B cell (primary cell): Measurements from ENCODE around the gene JPT2. TPM values are rescaled to one million over a fixed set of nuclear protein-coding genes. Genes with fewer than 3 reads are reported as not detected.
A peak's percentile ranks its signal among the peaks of the same experiment; 100 is the strongest.

Source experiments
- ATAC-seq: fragments of 200-7000 bp; cut with Tn5 transposase; one replicate; pipeline ENCODE4 v1.10.0; 2021; ENCODE audit warnings: low read depth, mild to moderate bottlenecking, moderate number of reproducible peaks, moderate library complexity
- CTCF ChIA-PET: fragments of 350-600 bp; sonication (Branson Sonifier 250); formaldehyde crosslinking; loops from one replicate; lab custom pipeline; 2021; ENCODE audit warnings: antibody characterized with exemption, inconsistent platforms; lab: Charles Lee
- POLR2A ChIA-PET: fragments of 350-600 bp; sonication (Branson Sonifier 250); formaldehyde crosslinking; loops from one replicate; lab custom pipeline; 2021; ENCODE audit warnings: antibody characterized with exemption; lab: Charles Lee
- DNase-seq: peaks from one replicate; pipeline ENCODE4 v3.0.0; 2013
- H2AFZ ChIP-seq: 2 replicates; pipeline ENCODE4 v1.6.1; 2012; ENCODE audit warnings: mild to moderate bottlenecking, low read depth, low read length; ENCODE audit not compliant: insufficient read depth, poor library complexity, severe bottlenecking
- H3K27ac ChIP-seq, 2 donors: 1 replicate in 1 of 2; 2 replicates in 1 of 2; pipeline ENCODE4 v1.5.1; 2012 to 2013; ENCODE audit warnings: low read length in 2 of 2, mild to moderate bottlenecking in 2 of 2, moderate library complexity in 1 of 2
- H3K27me3 ChIP-seq, 4 experiments: fragments of 200-600 bp in 1 of 4; sonication (generic) in 1 of 4; replicated peaks in 1 of 4; 1 replicate in 2 of 4; 2 replicates in 2 of 4; pipeline versions ENCODE4 v1.6.1 to v1.7.0; 2013 to 2016; ENCODE audit warnings: low read length in 3 of 4, mild to moderate bottlenecking in 2 of 4, mixed read lengths in 1 of 4, moderate library complexity in 1 of 4; ENCODE audit not compliant: insufficient read depth in 4 of 4, control insufficient read depth in 3 of 4; ENCODE audit errors: control extremely low read depth in 1 of 4
- H3K36me3 ChIP-seq, 2 experiments: replicated peaks in 1 of 2; 1 replicate in 1 of 2; 2 replicates in 1 of 2; pipeline versions ENCODE4 v1.6.1 to v1.7.1; 2013; ENCODE audit warnings: low read length in 1 of 2; ENCODE audit not compliant: insufficient read depth in 2 of 2, control insufficient read depth in 1 of 2; ENCODE audit errors: control extremely low read depth in 1 of 2, extremely low read depth in 1 of 2
- H3K4me1 ChIP-seq, 2 donors: fragments of 200-600 bp in 1 of 2; sonication (generic) in 1 of 2; 1 replicate in 1 of 2; 2 replicates in 1 of 2; pipeline versions ENCODE4 v1.5.1 to v1.6.1; 2013 to 2017; ENCODE audit warnings: low read length in 2 of 2; ENCODE audit not compliant: control insufficient read depth in 2 of 2, insufficient read depth in 2 of 2
- H3K4me2 ChIP-seq: replicated peaks from 2 replicates; pipeline ENCODE3; 2012; ENCODE audit warnings: mild to moderate bottlenecking, low read depth, low read length; ENCODE audit not compliant: poor library complexity, severe bottlenecking
- H3K4me3 ChIP-seq, 5 experiments: fragments of 200-600 bp in 1 of 5; sonication (generic) in 1 of 5; 1 replicate in 3 of 5; 2 replicates in 2 of 5; pipeline versions ENCODE4 v1.5.1 to v1.7.0; 2011 to 2016; ENCODE audit warnings: low read length in 4 of 5, mild to moderate bottlenecking in 4 of 5, low read depth in 2 of 5, control low read depth in 1 of 5, moderate library complexity in 1 of 5; ENCODE audit not compliant: insufficient read depth in 1 of 5; ENCODE audit errors: control extremely low read depth in 1 of 5, extremely low read depth in 1 of 5
- H3K79me2 ChIP-seq: fragments of 200-600 bp; sonication (generic); one replicate; pipeline ENCODE4 v1.6.0; 2016; ENCODE audit warnings: low read length; ENCODE audit not compliant: control insufficient read depth, insufficient read depth
- H3K9ac ChIP-seq: fragments of 200-600 bp; sonication (generic); 2 replicates; pipeline ENCODE4 v1.6.1; 2017; ENCODE audit warnings: mild to moderate bottlenecking, low read length, moderate library complexity
- H3K9me3 ChIP-seq, 3 donors: one replicate each; pipeline versions ENCODE4 v1.6.1 to v1.7.1; 2013; ENCODE audit warnings: low read length in 2 of 3; ENCODE audit not compliant: control insufficient read depth in 2 of 3, insufficient read depth in 1 of 3; ENCODE audit errors: control extremely low read depth in 1 of 3
- H4K20me1 ChIP-seq: 2 replicates; pipeline ENCODE4 v1.6.0; 2012; ENCODE audit warnings: mild to moderate bottlenecking, low read length; ENCODE audit not compliant: insufficient read depth, control insufficient read depth, poor library complexity, severe bottlenecking
- H3K27ac Mint-ChIP-seq: one replicate; pipeline ENCODE4 v1.8.0; 2021; ENCODE audit warnings: mixed read lengths
- H3K27me3 Mint-ChIP-seq: one replicate; pipeline ENCODE4 v1.8.0; 2021; ENCODE audit warnings: mixed read lengths
- H3K4me1 Mint-ChIP-seq: one replicate; pipeline ENCODE4 v1.8.0; 2021; ENCODE audit warnings: mixed read lengths
- H3K4me3 Mint-ChIP-seq: one replicate; pipeline ENCODE4 v1.8.0; 2021; ENCODE audit warnings: mixed read lengths
- H3K9me3 Mint-ChIP-seq: one replicate; pipeline ENCODE4 v1.8.0; 2022; ENCODE audit warnings: mixed read lengths; ENCODE audit not compliant: insufficient read depth
- EZH2 ChIP-seq: IDR thresholded peaks from 2 replicates; pipeline ENCODE4 v1.6.1; 2012; ENCODE audit warnings: borderline replicate concordance, low read depth, mild to moderate bottlenecking, moderate library complexity, low read length; ENCODE audit not compliant: insufficient read depth, poor library complexity, severe bottlenecking
- WGBS: methylation state at CpG from one replicate; pipeline ENCODE4 v1.1.5; 2013; ENCODE audit warnings: missing lambda C conversion rate; ENCODE audit not compliant: insufficient coverage; 5-methylcytosine and 5-hydroxymethylcytosine counted together
- intact Hi-C: fragments of 100-400 bp; cut with micrococcal nuclease; formaldehyde crosslinking; loops from one replicate; pipeline ENCODE4 v1.10.0; 2022
- polyA minus RNA-seq: library from RNA; depleted of rRNA, polyadenylated mRNA; stranded (reverse); fragments of >200 nt; gene quantifications from 2 replicates; pipeline ENCODE4 v1.2.3, GENCODE V29; 2012
- polyA plus RNA-seq: library from polyadenylated mRNA; depleted of rRNA; stranded (reverse); fragments of >200 nt; gene quantifications from 2 replicates; pipeline ENCODE4 v1.2.3, GENCODE V29; 2012
- total RNA-seq, 2 donors: library from RNA; stranded (reverse); fragments of 120-200 nt in 1 of 2; gene quantifications; 1 replicate in 1 of 2; 2 replicates in 1 of 2; pipeline versions ENCODE4 v1.2.3 to v1.2.4, GENCODE V29; 2013 to 2022
- TF ChIP-seq, protein P1 (sequence below): fragments of 200-600 bp; IDR thresholded peaks from one replicate; pipeline ENCODE4 v1.8.0; 2022; ENCODE audit warnings: antibody characterized with exemption, mild to moderate bottlenecking

Gene JPT2, protein sequence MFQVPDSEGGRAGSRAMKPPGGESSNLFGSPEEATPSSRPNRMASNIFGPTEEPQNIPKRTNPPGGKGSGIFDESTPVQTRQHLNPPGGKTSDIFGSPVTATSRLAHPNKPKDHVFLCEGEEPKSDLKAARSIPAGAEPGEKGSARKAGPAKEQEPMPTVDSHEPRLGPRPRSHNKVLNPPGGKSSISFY
- 42.1 and 45.7 TPM in 2 replicates for total RNA-seq
- total RNA-seq (2013) = 18.7 TPM
- 7.6 and 10.7 TPM in 2 replicates for polyA plus RNA-seq
- 12.6 and 24.7 TPM in 2 replicates for polyA minus RNA-seq

DNA sequence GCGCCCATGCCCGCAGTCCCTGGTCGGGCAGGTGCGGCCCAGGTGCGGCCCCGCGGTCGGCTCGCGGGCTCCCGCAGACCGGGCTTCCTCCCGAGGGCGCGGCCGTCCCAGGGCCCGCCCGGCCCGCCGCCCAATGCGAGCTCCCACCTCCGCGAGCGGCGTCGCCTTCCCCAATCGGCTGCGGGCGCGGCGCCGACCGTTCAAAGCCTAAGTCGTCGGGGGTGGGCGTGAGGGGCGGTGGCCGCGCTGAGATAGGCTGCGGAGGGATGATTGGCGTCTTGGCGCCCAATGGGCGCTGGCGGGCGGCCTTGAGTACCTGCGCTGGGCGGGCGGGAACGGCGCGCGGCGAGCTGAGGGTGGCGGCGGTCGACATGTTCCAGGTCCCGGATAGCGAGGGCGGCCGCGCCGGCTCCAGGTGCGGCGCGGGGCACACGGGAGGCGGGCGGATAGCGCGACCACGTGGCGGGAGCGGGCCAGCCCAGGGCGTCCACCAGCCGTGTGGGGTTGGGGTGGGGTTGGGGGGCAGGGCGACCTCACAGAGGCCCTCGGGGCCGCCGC lies at the start of gene JPT2:
Gene JPT2 (plus strand): TSS at position 338 of the 558 bp plus-strand sequence. CDS start 34 bp downstream, at position 372.
- H3K9ac ChIP-seq = peak within 1 kb of the TSS; percentile 80
- ATAC-seq = peak; percentile 94
- H3K27me3 Mint-ChIP-seq = no peaks in the 10 kb centered on the region
- H3K27me3 ChIP-seq = no peaks in the 10 kb centered on the region
- H3K9me3 Mint-ChIP-seq = no peaks in the 10 kb centered on the region
- H3K4me3 ChIP-seq = peak within 1 kb of the TSS; percentile 38 to 77 (median 60)
- H3K4me2 ChIP-seq = peak within 1 kb of the TSS; percentile 96
- H3K79me2 ChIP-seq = peaks cover 65% of the 10 kb centered on the region
- H4K20me1 ChIP-seq = peaks cover 36% of the 10 kb centered on the region
- intact Hi-C loops = loop anchor here (1.0 to 5.0 kb wide), 4 partner anchors 28 to 1001 kb away; partner anchors contain the start of genes CRAMP1, IFT140, MAPK8IP3 and NME3
- H3K9me3 ChIP-seq = no peaks in the 10 kb centered on the region
- peak within 1 kb of the TSS; percentile 89 for H3K4me3 Mint-ChIP-seq
- H3K4me1 ChIP-seq = peaks cover 8 to 14% of the 10 kb centered on the region in 2 donors
- peaks cover 0 to 20% of the 10 kb centered on the region in 2 experiments for H3K36me3 ChIP-seq
- CTCF ChIA-PET = interaction anchor here (0.8 to 1.7 kb wide), 5 partner anchors 10 to 314 kb away, joined by 3 to 16 read pairs (median 5); partner anchors contain the start of gene MAPK8IP3
- peak; percentile 98 for DNase-seq
- WGBS = under 1% methylated on average over 78 of the region's 79 CpGs
- peak within 1 kb of the TSS; percentile 72 for H2AFZ ChIP-seq
- peak within 1 kb of the TSS in 1 of 2 donors; percentile 83 for H3K27ac ChIP-seq
- POLR2A ChIA-PET = interaction anchor here (0.5 to 1.6 kb wide), 8 partner anchors 28 to 1094 kb away, joined by 3 to 15 read pairs (median 4); partner anchors contain the start of genes CRAMP1, EME2, IFT140 and MAPK8IP3
- peak within 1 kb of the TSS; percentile 88 for H3K27ac Mint-ChIP-seq
- H3K4me1 Mint-ChIP-seq = peaks cover 14% of the 10 kb centered on the region
- TF ChIP-seq, protein P1, sequence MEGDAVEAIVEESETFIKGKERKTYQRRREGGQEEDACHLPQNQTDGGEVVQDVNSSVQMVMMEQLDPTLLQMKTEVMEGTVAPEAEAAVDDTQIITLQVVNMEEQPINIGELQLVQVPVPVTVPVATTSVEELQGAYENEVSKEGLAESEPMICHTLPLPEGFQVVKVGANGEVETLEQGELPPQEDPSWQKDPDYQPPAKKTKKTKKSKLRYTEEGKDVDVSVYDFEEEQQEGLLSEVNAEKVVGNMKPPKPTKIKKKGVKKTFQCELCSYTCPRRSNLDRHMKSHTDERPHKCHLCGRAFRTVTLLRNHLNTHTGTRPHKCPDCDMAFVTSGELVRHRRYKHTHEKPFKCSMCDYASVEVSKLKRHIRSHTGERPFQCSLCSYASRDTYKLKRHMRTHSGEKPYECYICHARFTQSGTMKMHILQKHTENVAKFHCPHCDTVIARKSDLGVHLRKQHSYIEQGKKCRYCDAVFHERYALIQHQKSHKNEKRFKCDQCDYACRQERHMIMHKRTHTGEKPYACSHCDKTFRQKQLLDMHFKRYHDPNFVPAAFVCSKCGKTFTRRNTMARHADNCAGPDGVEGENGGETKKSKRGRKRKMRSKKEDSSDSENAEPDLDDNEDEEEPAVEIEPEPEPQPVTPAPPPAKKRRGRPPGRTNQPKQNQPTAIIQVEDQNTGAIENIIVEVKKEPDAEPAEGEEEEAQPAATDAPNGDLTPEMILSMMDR = no peak
- no peak for TF ChIP-seq EZH2
